Measurements from ENCODE around the gene PAX3.

DNA sequence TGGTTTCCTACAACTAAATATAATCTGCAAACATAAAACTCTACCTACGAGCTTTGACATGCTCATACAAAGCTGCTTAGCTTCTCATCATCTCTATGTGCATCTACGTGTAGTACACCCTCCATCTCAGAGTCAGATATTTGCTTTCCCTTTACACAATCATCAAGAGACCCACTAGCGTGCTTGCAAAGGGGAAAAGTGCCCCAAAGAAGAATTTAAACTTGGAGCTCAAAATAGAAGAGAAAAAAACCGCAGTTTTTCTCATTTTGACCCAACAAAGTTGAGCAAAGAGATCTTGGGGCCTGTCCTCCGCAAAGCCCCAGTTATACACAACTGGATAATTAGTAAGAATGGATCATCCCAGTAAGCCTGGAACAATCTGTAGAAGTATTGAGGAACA lies 104.1 kb downstream of the PAX3 start:
- TF ChIP-seq HDAC2 (CRISPR knock-in tag; IDR thresholded peaks at IDR 0.05), result no peak
- no peak for TF ChIP-seq NR2F1 (CRISPR knock-in tag; IDR thresholded peaks at IDR 0.05)
- TF ChIP-seq ZNF503 (CRISPR knock-in tag; IDR thresholded peaks at IDR 0.05), result no peak
- no peak for TF ChIP-seq ZNF746 (CRISPR knock-in tag; IDR thresholded peaks at IDR 0.05)
- TF ChIP-seq, protein P1, sequence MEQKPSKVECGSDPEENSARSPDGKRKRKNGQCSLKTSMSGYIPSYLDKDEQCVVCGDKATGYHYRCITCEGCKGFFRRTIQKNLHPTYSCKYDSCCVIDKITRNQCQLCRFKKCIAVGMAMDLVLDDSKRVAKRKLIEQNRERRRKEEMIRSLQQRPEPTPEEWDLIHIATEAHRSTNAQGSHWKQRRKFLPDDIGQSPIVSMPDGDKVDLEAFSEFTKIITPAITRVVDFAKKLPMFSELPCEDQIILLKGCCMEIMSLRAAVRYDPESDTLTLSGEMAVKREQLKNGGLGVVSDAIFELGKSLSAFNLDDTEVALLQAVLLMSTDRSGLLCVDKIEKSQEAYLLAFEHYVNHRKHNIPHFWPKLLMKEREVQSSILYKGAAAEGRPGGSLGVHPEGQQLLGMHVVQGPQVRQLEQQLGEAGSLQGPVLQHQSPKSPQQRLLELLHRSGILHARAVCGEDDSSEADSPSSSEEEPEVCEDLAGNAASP (CRISPR knock-in tag; IDR thresholded peaks at IDR 0.05; ENCODE audit: borderline replicate concordance), result no peak
- no peak for TF ChIP-seq KDM1A (CRISPR knock-in tag; IDR thresholded peaks at IDR 0.05)
